ENCODE measurements around the gene MZT2A.
"Not testable (repeated sequence)": the region's sequence is repeated elsewhere in the genome, so short reads cannot be mapped to it uniquely, and the experiment has no call there.

DNA sequence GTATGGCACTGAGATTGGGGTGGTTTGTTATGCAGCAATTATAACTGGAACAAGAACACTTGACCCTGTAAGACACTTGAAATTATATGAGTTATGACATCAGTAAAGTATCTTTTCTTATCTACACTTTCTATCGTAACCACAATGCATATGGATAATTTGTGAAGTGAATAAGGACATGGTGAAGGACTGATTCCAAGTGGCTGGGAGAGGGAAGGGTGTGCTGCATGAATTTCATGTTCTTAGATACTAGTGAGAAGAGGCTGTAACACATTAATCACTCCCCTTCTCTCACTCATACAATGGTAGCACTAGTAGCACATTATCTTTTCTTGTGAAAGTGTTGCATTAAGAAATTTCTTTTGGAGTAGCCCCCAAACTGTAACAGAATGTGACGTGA, 37.3 kb downstream of the MZT2A start:
- TF ChIP-seq, protein P1, sequence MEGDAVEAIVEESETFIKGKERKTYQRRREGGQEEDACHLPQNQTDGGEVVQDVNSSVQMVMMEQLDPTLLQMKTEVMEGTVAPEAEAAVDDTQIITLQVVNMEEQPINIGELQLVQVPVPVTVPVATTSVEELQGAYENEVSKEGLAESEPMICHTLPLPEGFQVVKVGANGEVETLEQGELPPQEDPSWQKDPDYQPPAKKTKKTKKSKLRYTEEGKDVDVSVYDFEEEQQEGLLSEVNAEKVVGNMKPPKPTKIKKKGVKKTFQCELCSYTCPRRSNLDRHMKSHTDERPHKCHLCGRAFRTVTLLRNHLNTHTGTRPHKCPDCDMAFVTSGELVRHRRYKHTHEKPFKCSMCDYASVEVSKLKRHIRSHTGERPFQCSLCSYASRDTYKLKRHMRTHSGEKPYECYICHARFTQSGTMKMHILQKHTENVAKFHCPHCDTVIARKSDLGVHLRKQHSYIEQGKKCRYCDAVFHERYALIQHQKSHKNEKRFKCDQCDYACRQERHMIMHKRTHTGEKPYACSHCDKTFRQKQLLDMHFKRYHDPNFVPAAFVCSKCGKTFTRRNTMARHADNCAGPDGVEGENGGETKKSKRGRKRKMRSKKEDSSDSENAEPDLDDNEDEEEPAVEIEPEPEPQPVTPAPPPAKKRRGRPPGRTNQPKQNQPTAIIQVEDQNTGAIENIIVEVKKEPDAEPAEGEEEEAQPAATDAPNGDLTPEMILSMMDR (IDR thresholded peaks at IDR 0.05; ENCODE audit: insufficient read depth, low read length, poor library complexity, severe bottlenecking), result not testable (repeated sequence)
- not testable (repeated sequence) for TF ChIP-seq EZH2phosphoT487 (conservative IDR thresholded peaks at IDR 0.05; ENCODE audit: low read length)

Measured in SU-DHL-6 (cell line).